Ascending aorta (tissue), 2 donors: Measurements from ENCODE around the gene FBP1. TPM values are rescaled to one million over a fixed set of nuclear protein-coding genes. Genes with fewer than 3 reads are reported as not detected.
"Not testable (repeated sequence)": the region's sequence is repeated elsewhere in the genome, so short reads cannot be mapped to it uniquely, and the experiment has no call there.

ENCODE experiments used
- DNase-seq, 2 donors: peaks; one replicate each; pipeline ENCODE4 v3.0.0-alpha.2; 2019; ENCODE audit warnings: low spot score in 2 of 2
- H3K27ac ChIP-seq, 2 donors: fragments of 200-600 bp; sonication (generic); one replicate each; pipeline ENCODE4 v1.5.1; 2016 to 2017; ENCODE audit warnings: mild to moderate bottlenecking in 1 of 2
- H3K27me3 ChIP-seq: fragments of 200-600 bp; sonication (generic); one replicate; pipeline ENCODE4 v1.5.1; 2017
- H3K36me3 ChIP-seq, 2 donors: fragments of 200-600 bp; sonication (generic); one replicate each; pipeline ENCODE4 v1.5.1; 2016
- H3K4me1 ChIP-seq, 2 donors: fragments of 200-600 bp; sonication (generic); one replicate each; pipeline ENCODE4 v1.5.1; 2016 to 2017; ENCODE audit warnings: mild to moderate bottlenecking in 1 of 2
- H3K4me3 ChIP-seq, 2 donors: fragments of 200-600 bp; sonication (generic); one replicate each; pipeline ENCODE4 v1.5.1; 2016 to 2017; ENCODE audit warnings: mild to moderate bottlenecking in 1 of 2
- H3K9me3 ChIP-seq, 2 donors: fragments of 200-600 bp; sonication (generic); one replicate each; pipeline ENCODE4 v1.5.1; 2016
- intact Hi-C: fragments of 100-400 bp; cut with DNase I; formaldehyde crosslinking; loops from one replicate; pipeline ENCODE4 v1.15.1; 2023
- total RNA-seq: library from RNA; depleted of rRNA; stranded (reverse); fragments of >200 nt; gene quantifications from one replicate; pipeline ENCODE4 v1.1.0, GENCODE V29; 2016
- TF ChIP-seq, protein P1 (sequence below), 3 experiments: fragments of 200-600 bp in 2 of 3; fragments of 450-650 bp in 1 of 3; sonication (generic) in 2 of 3; IDR thresholded peaks; one replicate each; pipeline ENCODE4 v1.5.1; 2016 to 2019; ENCODE audit warnings: antibody characterized with exemption in 3 of 3, mild to moderate bottlenecking in 1 of 3, moderate library complexity in 1 of 3

Gene FBP1
- total RNA-seq, 1 donor from 2014 or later, result 4.8 TPM

DNA sequence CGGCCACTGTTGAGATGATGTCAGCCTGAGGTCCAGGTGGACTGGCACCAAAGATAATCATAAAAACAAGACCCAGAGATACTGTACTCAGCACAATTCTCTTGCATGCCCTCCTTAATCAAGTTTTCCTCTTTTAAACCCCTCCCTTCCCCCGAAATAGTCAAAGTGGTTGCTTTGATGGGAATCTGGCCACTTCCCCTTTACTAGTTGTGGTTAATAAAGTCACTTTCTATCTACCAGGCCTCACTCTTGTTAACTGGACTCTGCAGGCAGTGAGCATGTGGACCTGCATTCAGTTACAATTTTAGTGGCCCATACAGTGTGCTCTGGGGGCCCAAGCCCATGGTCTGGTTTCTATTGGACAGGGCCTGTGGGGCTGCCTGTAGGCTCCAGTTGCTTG, 63.2 kb downstream of the FBP1 start:
- Histone ChIP-seq H3K36me3 (no peaks in the 10 kb centered on the region), H3K27ac (no peak overlapping the region), H3K4me3 (no peak overlapping the region), H3K4me1 (no peaks in the 10 kb centered on the region), H3K27me3 (no peaks in the 10 kb centered on the region), H3K9me3 (no peaks in the 10 kb centered on the region)
- DNase-seq, result no peak
- TF ChIP-seq, protein P1, sequence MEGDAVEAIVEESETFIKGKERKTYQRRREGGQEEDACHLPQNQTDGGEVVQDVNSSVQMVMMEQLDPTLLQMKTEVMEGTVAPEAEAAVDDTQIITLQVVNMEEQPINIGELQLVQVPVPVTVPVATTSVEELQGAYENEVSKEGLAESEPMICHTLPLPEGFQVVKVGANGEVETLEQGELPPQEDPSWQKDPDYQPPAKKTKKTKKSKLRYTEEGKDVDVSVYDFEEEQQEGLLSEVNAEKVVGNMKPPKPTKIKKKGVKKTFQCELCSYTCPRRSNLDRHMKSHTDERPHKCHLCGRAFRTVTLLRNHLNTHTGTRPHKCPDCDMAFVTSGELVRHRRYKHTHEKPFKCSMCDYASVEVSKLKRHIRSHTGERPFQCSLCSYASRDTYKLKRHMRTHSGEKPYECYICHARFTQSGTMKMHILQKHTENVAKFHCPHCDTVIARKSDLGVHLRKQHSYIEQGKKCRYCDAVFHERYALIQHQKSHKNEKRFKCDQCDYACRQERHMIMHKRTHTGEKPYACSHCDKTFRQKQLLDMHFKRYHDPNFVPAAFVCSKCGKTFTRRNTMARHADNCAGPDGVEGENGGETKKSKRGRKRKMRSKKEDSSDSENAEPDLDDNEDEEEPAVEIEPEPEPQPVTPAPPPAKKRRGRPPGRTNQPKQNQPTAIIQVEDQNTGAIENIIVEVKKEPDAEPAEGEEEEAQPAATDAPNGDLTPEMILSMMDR (IDR thresholded peaks at IDR 0.05), result no peak
- intact Hi-C loops, result no loop called here

- H3K27ac ChIP-seq, result no peak overlapping the region
- TF ChIP-seq, protein P1 (IDR thresholded peaks at IDR 0.05), result no peak
- H3K4me3 ChIP-seq, result no peak overlapping the region
- intact Hi-C loops, result no loop called here
- no peaks in the 10 kb centered on the region for H3K36me3 ChIP-seq
- DNase-seq, result no peak
- H3K4me1 ChIP-seq, result no peaks in the 10 kb centered on the region
- H3K9me3 ChIP-seq, result no peaks in the 10 kb centered on the region
- H3K27me3 ChIP-seq, result no peaks in the 10 kb centered on the region
Measured at GRCh38 chr9:94568972-94569712, 70.2 kb downstream of the FBP1 start.

DNA sequence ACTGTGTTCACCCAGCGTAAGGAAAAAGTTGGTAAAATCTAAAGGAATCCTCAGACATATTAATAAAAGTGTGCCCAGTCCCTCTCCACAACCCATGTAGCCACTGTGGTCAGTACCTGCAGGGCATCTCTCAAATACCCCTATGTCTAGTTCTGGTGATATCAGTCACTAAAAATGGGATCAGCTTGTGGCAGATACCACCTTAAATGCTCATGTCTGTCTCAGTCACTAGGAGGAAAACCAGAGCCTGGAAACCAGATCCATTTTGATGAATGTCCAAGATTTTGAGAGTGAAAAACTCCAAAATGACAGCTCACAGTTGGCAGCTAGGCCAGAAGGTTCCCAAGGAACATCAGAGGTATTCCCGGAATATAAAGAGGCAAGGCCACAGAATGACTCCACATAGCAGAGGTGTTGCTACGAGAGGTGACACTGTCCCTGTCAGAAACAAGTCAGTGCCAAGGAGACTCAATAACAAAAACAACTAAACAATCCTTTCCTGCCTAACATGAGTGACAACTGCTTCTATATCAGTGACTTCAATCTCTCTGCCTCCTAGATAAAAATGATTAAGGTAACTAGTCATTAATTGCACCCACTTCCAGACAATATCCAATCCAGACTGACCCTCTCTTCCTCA, 70.9 kb downstream of the FBP1 start:
- intact Hi-C loops, result no loop called here

DNA sequence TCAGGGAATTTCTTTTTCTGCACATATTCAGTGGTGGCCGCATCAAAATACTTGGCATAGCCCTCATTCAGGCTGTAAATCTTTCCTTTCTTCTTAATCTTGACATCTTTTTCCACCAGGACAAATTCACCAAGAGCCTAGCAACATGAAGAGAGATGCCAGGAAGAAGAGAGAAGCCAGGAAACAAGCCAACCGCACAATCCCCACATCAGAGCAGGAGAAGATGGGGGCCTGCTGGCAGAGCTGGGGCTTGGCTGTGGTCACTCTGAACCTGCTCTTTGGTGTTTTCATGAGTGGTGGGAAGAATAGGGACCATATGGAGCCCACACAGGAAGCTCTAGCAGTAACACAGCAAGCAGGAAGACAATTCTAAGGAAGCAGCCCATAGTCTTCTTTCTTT, 72.0 kb downstream of the FBP1 start:
- Histone ChIP-seq H3K36me3 (no peaks in the 10 kb centered on the region), H3K4me1 (no peaks in the 10 kb centered on the region), H3K4me3 (no peak overlapping the region), H3K27me3 (no peaks in the 10 kb centered on the region), H3K9me3 (no peaks in the 10 kb centered on the region), H3K27ac (no peak overlapping the region)
- TF ChIP-seq, protein P1 (IDR thresholded peaks at IDR 0.05), result no peak
- intact Hi-C loops, result no loop called here
- no peak for DNase-seq

More for the DNA sequence above, 70.9 kb downstream of the FBP1 start:
- Histone ChIP-seq H3K27me3 (no peaks in the 10 kb centered on the region), H3K4me3 (no peak overlapping the region), H3K9me3 (no peaks in the 10 kb centered on the region), H3K36me3 (no peaks in the 10 kb centered on the region), H3K4me1 (no peaks in the 10 kb centered on the region), H3K27ac (no peak overlapping the region)
- DNase-seq, result no peak
- TF ChIP-seq, protein P1 (IDR thresholded peaks at IDR 0.05), result no peak

DNA sequence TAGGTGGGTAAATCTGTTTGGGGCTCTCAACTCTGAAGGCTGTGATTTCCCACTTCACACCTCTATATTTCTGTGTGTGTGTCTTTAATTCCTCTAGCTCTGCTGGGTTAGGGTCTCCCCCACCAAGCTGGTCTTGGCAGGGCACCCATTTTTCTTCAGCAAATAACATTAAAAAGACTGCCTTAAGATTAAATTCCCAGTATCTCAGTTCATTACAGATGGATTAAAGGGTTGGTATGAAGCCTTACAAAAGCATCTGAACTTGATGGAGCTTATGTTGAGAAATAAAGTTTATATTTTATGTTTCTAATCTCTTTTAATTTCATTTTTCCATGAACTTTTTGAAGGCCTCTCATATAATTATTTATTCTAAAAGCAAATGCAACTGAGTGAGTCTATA, 72.8 kb downstream of the FBP1 start:
- intact Hi-C loops, result no loop called here

DNA sequence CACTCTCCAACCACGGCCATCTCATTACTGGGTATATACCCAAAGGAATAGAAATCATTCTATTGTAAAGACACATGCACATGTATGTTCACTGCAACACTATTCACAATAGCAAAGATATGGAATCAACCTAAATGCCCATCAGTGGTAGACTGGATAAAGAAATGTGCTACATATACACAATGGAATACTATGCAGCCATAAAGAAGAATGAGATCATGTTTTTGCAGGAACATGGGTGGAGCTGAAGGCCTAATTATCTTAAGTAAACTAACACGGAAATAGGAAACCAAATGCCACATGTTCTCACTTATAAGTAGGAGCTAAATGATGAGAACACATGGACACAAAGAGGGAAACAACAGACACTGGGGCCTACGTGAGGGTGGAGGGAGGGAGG, 75.0 kb downstream of the FBP1 start:
- H3K9me3 ChIP-seq, H3K36me3 ChIP-seq, H3K27me3 ChIP-seq, DNase-seq, H3K27ac ChIP-seq, H3K4me1 ChIP-seq, H3K4me3 ChIP-seq, intact Hi-C loops: not testable (repeated sequence)

More for the DNA sequence above, 72.8 kb downstream of the FBP1 start:
- no peak overlapping the region for H3K27ac ChIP-seq
- no peaks in the 10 kb centered on the region for H3K36me3 ChIP-seq
- no peak for DNase-seq
- TF ChIP-seq, protein P1 (IDR thresholded peaks at IDR 0.05), result no peak
- H3K9me3 ChIP-seq, result no peaks in the 10 kb centered on the region
- no peak overlapping the region for H3K4me3 ChIP-seq
- no peaks in the 10 kb centered on the region for H3K4me1 ChIP-seq
- no peaks in the 10 kb centered on the region for H3K27me3 ChIP-seq
